HEK293T (cell line): ENCODE data around the gene VSTM2B.

ENCODE experiments used
- CTCF ChIA-PET: fragments of 350-600 bp; formaldehyde crosslinking; extraction: SDS; loops from one replicate; lab custom pipeline; 2021; ENCODE audit warnings: antibody characterized with exemption, inconsistent platforms; lab: Yijun Ruan, JAX
- POLR2A ChIA-PET: fragments of 350-600 bp; formaldehyde crosslinking; extraction: SDS; loops from one replicate; lab custom pipeline; 2020; ENCODE audit warnings: antibody characterized with exemption, inconsistent platforms; lab: Yijun Ruan, JAX
- DNase-seq: peaks from one replicate; pipeline ENCODE4 v3.0.0; 2012; ENCODE audit warnings: mixed read lengths; ENCODE audit errors: extremely low spot score
- ARNT ChIP-seq: fragments of 450-650 bp; IDR thresholded peaks from 2 replicates; pipeline ENCODE4 v1.6.1; 2017; ENCODE audit warnings: mild to moderate bottlenecking
- BHLHE40 ChIP-seq: fragments of 450-650 bp; IDR thresholded peaks from 2 replicates; pipeline ENCODE4 v1.6.1; 2016; ENCODE audit warnings: mild to moderate bottlenecking, moderate library complexity, borderline replicate concordance
- CTBP1 ChIP-seq: fragments of 450-650 bp; IDR thresholded peaks from 2 replicates; pipeline ENCODE4 v1.6.1; 2016; ENCODE audit warnings: borderline replicate concordance
- ELF4 ChIP-seq: fragments of 450-650 bp; IDR thresholded peaks from 2 replicates; pipeline ENCODE4 v1.6.1; 2017; ENCODE audit warnings: antibody characterized with exemption
- FOXA1 ChIP-seq: fragments of 450-650 bp; IDR thresholded peaks from 2 replicates; pipeline ENCODE4 v1.6.1; 2016; ENCODE audit warnings: mild to moderate bottlenecking
- FOXK2 ChIP-seq: fragments of 450-650 bp; IDR thresholded peaks from 2 replicates; pipeline ENCODE4 v1.6.1; 2016; ENCODE audit warnings: mild to moderate bottlenecking
- FOXM1 ChIP-seq: fragments of 450-650 bp; IDR thresholded peaks from 2 replicates; pipeline ENCODE4 v1.6.1; 2017; ENCODE audit warnings: mild to moderate bottlenecking, borderline replicate concordance
- HDGF ChIP-seq: fragments of 450-650 bp; IDR thresholded peaks from 2 replicates; pipeline ENCODE4 v1.6.1; 2017; ENCODE audit warnings: antibody characterized with exemption, borderline replicate concordance
- L3MBTL2 ChIP-seq: fragments of 450-650 bp; conservative IDR thresholded peaks from 2 replicates; pipeline ENCODE4 v1.6.1; 2016; ENCODE audit warnings: mild to moderate bottlenecking
- LEF1 ChIP-seq: fragments of 450-650 bp; IDR thresholded peaks from 2 replicates; pipeline ENCODE4 v1.6.1; 2017; ENCODE audit warnings: mild to moderate bottlenecking, borderline replicate concordance
- NFRKB ChIP-seq: fragments of 450-650 bp; IDR thresholded peaks from 2 replicates; pipeline ENCODE4 v1.6.1; 2016; ENCODE audit warnings: mild to moderate bottlenecking, moderate library complexity
- PKNOX1 ChIP-seq: fragments of 450-650 bp; IDR thresholded peaks from 2 replicates; pipeline ENCODE4 v1.6.1; 2016
- SP1 ChIP-seq: fragments of 450-650 bp; IDR thresholded peaks from 2 replicates; pipeline ENCODE4 v1.6.1; 2017
- SUZ12 ChIP-seq: fragments of 450-650 bp; IDR thresholded peaks from 2 replicates; pipeline ENCODE4 v1.6.1; 2016; ENCODE audit warnings: mild to moderate bottlenecking
- TARDBP ChIP-seq: fragments of 450-650 bp; IDR thresholded peaks from 2 replicates; pipeline ENCODE4 v1.6.1; 2016
- ZNF384 ChIP-seq: fragments of 450-650 bp; IDR thresholded peaks from 2 replicates; pipeline ENCODE4 v1.6.1; 2016

Gene VSTM2B

GRCh38 chr19:29505097-29505824, 20.5 kb upstream of the VSTM2B start:
- CTCF ChIA-PET = no interaction called here
- TF ChIP-seq ZNF384 (no peak), BHLHE40 (no peak), CTBP1 (no peak), ELF4 (no peak), FOXM1 (no peak), TARDBP (no peak), LEF1 (no peak), FOXK2 (no peak), L3MBTL2 (no peak), HDGF (no peak)
- POLR2A ChIA-PET = no interaction called here
- no peak for DNase-seq

GRCh38 chr19:29506619-29506911, 19.2 kb upstream of the VSTM2B start:
- POLR2A ChIA-PET = no interaction called here

GRCh38 chr19:29507081-29507860, 18.5 kb upstream of the VSTM2B start:
- DNase-seq = no peak
- ChIA-PET CTCF (interaction anchor here (0.6 kb wide), 1 partner anchor 209 kb away, joined by 3 read pairs; no protein-coding TSS in a partner anchor), POLR2A (no interaction called here)
- no peak for TF ChIP-seq NFRKB
- TF ChIP-seq FOXA1 = no peak
- no peak for TF ChIP-seq CTBP1
- no peak for TF ChIP-seq BHLHE40
- TF ChIP-seq SP1 = no peak
- TF ChIP-seq ELF4 = no peak
- no peak for TF ChIP-seq FOXK2
- no peak for TF ChIP-seq PKNOX1
- TF ChIP-seq LEF1 = no peak
- TF ChIP-seq SUZ12 = no peak
- TF ChIP-seq L3MBTL2 = no peak
- TF ChIP-seq HDGF = no peak
- TF ChIP-seq FOXM1 = no peak
- no peak for TF ChIP-seq ARNT
- no peak for TF ChIP-seq TARDBP
- no peak for TF ChIP-seq ZNF384

More at GRCh38 chr19:29506619-29506911, 19.2 kb upstream of the VSTM2B start:
- no peak for DNase-seq
- CTCF ChIA-PET = interaction anchor here (0.6 kb wide), 1 partner anchor 210 kb away, joined by 3 read pairs; no protein-coding TSS in a partner anchor
- TF ChIP-seq ELF4 = no peak
- no peak for TF ChIP-seq HDGF
- TF ChIP-seq TARDBP = no peak
- TF ChIP-seq ARNT = no peak
- TF ChIP-seq SP1 = no peak
- no peak for TF ChIP-seq NFRKB
- TF ChIP-seq BHLHE40 = no peak
- TF ChIP-seq LEF1 = no peak
- TF ChIP-seq CTBP1 = no peak
- TF ChIP-seq FOXM1 = no peak
- TF ChIP-seq FOXA1 = no peak
- TF ChIP-seq PKNOX1 = no peak
- TF ChIP-seq L3MBTL2 = no peak
- no peak for TF ChIP-seq FOXK2
- TF ChIP-seq ZNF384 = no peak
- TF ChIP-seq SUZ12 = no peak

GRCh38 chr19:29508181-29508580, 17.6 kb upstream of the VSTM2B start:
- no peak for DNase-seq
- CTCF ChIA-PET = no interaction called here
- TF ChIP-seq CTBP1 (no peak), LEF1 (no peak), SUZ12 (no peak), TARDBP (no peak), BHLHE40 (no peak), HDGF (no peak), ARNT (no peak), FOXK2 (no peak), L3MBTL2 (no peak), PKNOX1 (no peak), ZNF384 (no peak), FOXM1 (no peak), SP1 (no peak), FOXA1 (no peak), ELF4 (no peak), NFRKB (no peak)
- POLR2A ChIA-PET = no interaction called here

GRCh38 chr19:29509456-29509855, 16.3 kb upstream of the VSTM2B start:
- POLR2A ChIA-PET = no interaction called here
- TF ChIP-seq NFRKB (no peak), ARNT (no peak), SUZ12 (no peak), L3MBTL2 (no peak), ZNF384 (no peak), FOXK2 (no peak), PKNOX1 (no peak), FOXA1 (no peak), LEF1 (no peak), TARDBP (no peak)
- no peak for DNase-seq
- CTCF ChIA-PET = interaction anchor here (0.6 kb wide), 1 partner anchor 66 kb away, joined by 3 read pairs; no protein-coding TSS in a partner anchor
